NCI-H1436 treated with DMSO at 0.1 percent for 48 hours (cell line): ENCODE measurements around the gene SLC25A29.
"Not testable (repeated sequence)": the region's sequence is repeated elsewhere in the genome, so short reads cannot be mapped to it uniquely, and the experiment has no call there.

Experiments used
- DNase-seq: peaks from one replicate; lab custom pipeline; 2025; lab: John Stamatoyannopoulos, UW

SLC25A29 gene

DNA sequence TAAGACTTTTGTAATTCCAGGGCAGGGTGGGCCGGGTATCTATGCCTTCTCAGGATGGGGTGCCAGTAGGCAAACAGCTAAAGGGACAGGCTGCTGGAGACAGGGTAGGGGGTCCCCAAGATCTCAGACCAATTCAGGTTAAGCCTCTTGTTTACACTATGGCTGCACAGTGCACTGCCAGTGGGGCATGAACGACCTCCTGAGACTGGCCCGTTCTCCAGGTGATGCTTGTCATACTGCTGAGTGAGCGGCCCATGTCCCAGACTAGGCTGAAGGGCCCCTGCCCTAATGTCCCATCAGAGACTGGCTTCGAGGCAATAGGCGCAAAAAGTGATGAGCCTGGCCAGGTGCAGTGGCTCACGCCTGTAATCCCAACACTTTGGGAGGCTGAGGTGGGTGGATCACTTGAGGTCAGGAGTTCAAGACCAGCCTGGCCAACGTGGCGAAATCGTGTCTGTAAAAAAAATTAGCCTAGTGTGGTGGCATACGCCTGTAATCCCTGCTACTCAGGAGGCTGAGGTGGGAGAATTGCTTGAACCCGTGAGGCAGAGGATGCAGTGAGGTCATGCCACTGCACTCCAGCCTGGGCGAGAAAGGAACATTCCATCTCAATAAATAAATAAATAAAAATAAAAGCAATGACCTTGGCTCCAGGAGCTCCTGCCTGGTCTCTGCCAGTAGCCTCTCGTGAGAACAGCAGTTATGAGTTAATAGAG, 12.6 kb downstream of the SLC25A29 start:
- DNase-seq: no peak

DNA sequence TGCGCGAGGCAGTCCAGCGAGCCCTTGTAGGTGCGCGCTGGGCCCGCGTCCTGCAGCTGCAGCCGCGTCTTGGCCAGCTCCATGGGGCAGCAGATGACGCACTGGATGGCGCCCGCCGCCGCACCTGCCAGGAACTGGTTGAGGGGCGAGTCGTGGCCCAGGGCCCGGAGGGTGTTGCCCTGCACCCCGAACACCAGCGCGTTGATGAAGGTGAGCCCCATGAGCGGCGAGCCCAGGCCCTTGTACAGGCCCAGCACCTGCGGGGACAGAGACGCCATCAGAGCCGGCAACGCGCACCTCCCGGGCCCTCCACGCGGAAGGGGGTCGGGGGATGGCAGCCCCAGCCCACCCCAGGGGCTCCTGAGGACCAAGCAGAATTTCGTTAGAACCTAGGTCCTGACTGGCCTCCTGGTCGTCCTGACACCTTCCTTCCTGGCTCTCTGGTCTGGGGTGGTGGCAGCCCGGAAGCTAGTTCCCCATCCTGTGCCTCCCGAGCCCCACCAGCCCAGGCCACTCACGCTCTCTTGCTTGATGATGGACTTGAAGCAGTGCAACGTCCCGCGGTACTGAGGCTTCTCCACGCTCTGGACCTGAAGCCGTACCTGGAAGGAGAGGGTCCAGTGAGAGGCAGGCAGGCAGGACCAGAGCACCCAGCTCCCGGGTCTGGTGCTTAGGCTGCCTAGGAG, 13.3 kb downstream of the SLC25A29 start:
- DNase-seq: no peak

GRCh38 chr14:100292301-100292775, 13.9 kb downstream of the SLC25A29 start:
- no peak for DNase-seq

DNA sequence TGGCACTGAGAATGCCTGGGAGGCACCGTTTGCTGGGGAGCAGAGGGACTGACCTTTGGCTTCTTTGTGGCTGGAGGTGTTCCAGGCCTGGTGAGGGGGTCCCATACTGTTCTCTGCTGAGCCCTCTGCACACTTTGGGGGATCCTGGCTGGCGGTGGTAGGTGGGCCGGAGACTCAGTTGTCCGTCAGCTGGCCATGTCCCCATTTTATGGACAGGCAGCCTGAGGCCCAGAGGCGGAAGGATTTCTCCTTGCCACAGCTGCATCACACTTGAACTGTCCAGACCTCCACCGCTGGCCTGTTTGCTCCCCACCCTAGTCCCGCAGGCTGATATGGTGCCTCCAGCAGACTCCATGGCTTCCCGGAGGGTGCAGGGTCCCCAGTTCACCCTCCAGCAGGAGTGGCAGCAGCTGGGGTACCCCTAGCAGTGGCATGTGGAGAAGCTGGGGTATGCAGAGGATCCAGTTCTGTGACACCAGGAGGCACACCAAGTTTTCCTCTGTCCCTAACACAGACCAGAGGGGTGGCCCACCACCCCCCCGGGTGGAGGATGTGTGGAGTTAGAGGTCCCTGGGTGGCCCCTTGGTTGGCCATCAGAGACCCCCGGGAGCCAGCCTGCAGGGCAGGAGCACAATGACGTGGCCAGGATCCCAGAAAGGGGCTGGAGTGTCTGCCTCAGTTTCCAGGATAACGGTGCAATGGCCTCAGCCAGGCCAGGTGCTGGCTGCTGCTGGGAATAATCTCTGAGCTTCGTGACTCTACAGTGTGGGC, 14.8 kb downstream of the SLC25A29 start:
- no peak for DNase-seq

GRCh38 chr14:100290607-100291304, 15.5 kb downstream of the SLC25A29 start:
- no peak for DNase-seq

GRCh38 chr14:100289916-100290606, 16.2 kb downstream of the SLC25A29 start:
- no peak for DNase-seq

DNA sequence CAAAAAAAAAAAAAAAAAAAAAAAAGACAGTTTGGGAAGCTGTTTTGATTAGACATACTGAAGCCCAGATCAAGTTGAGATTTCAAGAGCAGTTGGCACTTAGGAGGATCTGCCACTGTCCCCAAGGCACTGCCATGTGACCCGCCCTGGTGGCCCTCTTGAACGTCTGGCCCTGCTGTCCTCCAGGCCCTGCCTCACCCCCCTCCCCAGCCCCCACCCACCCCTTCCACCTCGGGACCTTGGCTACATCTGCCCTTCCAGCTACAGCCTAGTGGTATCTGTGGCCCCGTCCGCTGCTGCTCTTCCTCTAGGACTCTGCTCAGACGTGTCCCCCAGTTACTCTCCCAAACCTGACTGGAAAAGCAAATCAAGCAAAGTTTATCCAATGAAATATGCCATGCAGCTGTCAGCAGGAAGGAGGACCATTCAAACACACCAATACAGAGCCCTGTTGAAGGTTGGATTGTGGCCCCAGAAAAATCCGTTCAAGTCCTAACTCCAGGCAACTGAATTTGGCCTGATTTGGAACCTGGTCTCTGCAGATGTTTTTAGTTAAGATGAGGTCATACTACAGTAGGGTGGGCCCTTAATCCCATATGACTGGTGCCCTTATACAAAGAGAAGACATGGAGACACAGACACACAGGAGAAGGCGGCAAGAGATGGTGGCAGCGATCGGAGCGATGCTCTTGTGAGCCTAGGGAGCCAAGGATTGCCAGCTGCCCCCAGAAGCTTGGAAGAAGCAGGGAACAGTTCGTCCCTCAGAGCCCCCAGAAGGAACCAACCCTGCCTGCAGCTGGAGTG, 17.7 kb downstream of the SLC25A29 start:
- DNase-seq: no peak

DNA sequence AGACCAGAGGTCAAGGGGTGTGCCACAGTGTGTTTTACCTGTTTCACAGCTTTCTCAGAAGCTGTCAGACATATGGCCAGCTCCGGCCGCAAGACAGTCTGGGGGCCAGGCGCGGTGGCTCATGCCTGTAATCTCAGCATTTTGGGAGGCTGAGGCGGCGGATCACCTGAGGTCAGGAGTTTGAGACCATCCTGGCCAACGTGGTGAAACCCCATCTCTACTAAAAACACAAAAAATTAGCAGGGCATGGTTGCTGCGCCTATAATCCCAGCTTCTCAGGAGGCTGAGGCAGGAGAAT, 18.3 kb downstream of the SLC25A29 start:
- DNase-seq: not testable (repeated sequence)

- DNase-seq: no peak
Observed at GRCh38 chr14:100287202-100287997, 18.8 kb downstream of the SLC25A29 start.

GRCh38 chr14:100286484-100287191, 19.6 kb downstream of the SLC25A29 start:
- DNase-seq: no peak

DNA sequence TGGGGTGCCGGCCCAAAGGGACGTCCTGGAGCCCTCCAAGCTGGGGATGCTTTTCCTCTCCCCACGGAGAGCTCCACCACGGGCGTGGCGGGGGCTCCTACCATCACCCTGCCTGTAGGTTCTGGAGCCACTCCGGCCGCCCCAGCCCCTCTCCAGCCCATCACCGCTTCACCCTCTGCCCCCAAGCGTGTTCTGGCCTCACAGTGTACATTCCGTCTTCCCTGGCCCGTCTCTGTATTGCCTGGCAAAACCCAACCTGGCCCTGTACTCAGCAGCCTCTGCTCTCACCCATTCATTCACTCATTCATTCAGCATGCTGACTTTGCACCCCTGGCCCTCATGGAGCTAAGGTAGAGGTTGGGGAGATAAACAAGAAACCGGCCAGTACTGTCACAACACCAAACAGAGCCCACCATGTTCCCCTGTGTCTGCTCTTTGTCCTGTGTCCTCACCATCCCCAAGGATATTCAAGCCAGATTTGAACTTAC, 20.3 kb downstream of the SLC25A29 start:
- DNase-seq: no peak

- DNase-seq: no peak
Observed at GRCh38 chr14:100285021-100285912, 21.0 kb downstream of the SLC25A29 start.

GRCh38 chr14:100283984-100284881, 22.0 kb downstream of the SLC25A29 start:
- DNase-seq: no peak

- not testable (repeated sequence) for DNase-seq
Observed at GRCh38 chr14:100283436-100283835, 22.8 kb downstream of the SLC25A29 start.

GRCh38 chr14:100282766-100283419, 23.4 kb downstream of the SLC25A29 start:
- DNase-seq: no peak

- DNase-seq: no peak
Observed at GRCh38 chr14:100282083-100282350, 24.2 kb downstream of the SLC25A29 start.
